ENCODE results near the gene OPA3. TPM values are rescaled to one million over a fixed set of nuclear protein-coding genes. Genes with fewer than 3 reads are reported as not detected.

The OPA3 gene
- total and polyA plus RNA-seq, 2 donors (not counting 1 experiment from before 2014, with no cell fraction given), result 7.3 to 11.2 TPM

- Histone ChIP-seq H4K20me1 (ENCODE audit: control insufficient read depth, insufficient read depth, low read length, poor library complexity, severe bottlenecking) (no peaks in the 10 kb centered on the region), H3K4me1 (ENCODE audit: control insufficient read depth in 2 of 2, insufficient read depth in 2 of 2, low read length in 2 of 2) (no peaks in the 10 kb centered on the region), H3K4me2 (replicated peaks; ENCODE audit: low read depth, low read length, poor library complexity, severe bottlenecking) (no peak overlapping the region), H3K36me3 (replicated peaks in 1 of 2; ENCODE audit: control extremely low read depth in 1 of 2, control insufficient read depth in 1 of 2, extremely low read depth in 1 of 2, insufficient read depth in 2 of 2, low read length in 1 of 2) (no peaks in the 10 kb centered on the region), H3K27me3 (replicated peaks in 1 of 4; ENCODE audit: control extremely low read depth in 1 of 4, control insufficient read depth in 3 of 4, insufficient read depth in 4 of 4, low read length in 3 of 4) (no peaks in the 10 kb centered on the region), H3K9me3 (ENCODE audit: control extremely low read depth in 1 of 3, control insufficient read depth in 2 of 3, insufficient read depth in 1 of 3, low read length in 2 of 3) (no peaks in the 10 kb centered on the region), H3K4me3 (ENCODE audit: control extremely low read depth in 1 of 5, extremely low read depth in 1 of 5, insufficient read depth in 1 of 5, low read depth in 2 of 5, low read length in 4 of 5) (no peak overlapping the region), H3K79me2 (ENCODE audit: control insufficient read depth, insufficient read depth, low read length) (peaks cover 47% of the 10 kb centered on the region), H2AFZ (ENCODE audit: insufficient read depth, low read depth, low read length, poor library complexity, severe bottlenecking) (no peak overlapping the region), H3K27ac (ENCODE audit: low read length in 2 of 2) (no peak overlapping the region), H3K9ac (ENCODE audit: low read length) (no peak overlapping the region)
- intact Hi-C loops (cut with micrococcal nuclease), result no loop called here
- POLR2A ChIA-PET, result no interaction called here
- no peak for DNase-seq
- TF ChIP-seq, protein P1, sequence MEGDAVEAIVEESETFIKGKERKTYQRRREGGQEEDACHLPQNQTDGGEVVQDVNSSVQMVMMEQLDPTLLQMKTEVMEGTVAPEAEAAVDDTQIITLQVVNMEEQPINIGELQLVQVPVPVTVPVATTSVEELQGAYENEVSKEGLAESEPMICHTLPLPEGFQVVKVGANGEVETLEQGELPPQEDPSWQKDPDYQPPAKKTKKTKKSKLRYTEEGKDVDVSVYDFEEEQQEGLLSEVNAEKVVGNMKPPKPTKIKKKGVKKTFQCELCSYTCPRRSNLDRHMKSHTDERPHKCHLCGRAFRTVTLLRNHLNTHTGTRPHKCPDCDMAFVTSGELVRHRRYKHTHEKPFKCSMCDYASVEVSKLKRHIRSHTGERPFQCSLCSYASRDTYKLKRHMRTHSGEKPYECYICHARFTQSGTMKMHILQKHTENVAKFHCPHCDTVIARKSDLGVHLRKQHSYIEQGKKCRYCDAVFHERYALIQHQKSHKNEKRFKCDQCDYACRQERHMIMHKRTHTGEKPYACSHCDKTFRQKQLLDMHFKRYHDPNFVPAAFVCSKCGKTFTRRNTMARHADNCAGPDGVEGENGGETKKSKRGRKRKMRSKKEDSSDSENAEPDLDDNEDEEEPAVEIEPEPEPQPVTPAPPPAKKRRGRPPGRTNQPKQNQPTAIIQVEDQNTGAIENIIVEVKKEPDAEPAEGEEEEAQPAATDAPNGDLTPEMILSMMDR (IDR thresholded peaks at IDR 0.05), result no peak
- TF ChIP-seq EZH2 (IDR thresholded peaks at IDR 0.05; ENCODE audit: borderline replicate concordance, insufficient read depth, low read depth, low read length, poor library complexity, severe bottlenecking), result no peak
- H3K4me3 Mint-ChIP-seq, result no peak overlapping the region
- no peaks in the 10 kb centered on the region for H3K27me3 Mint-ChIP-seq
- H3K27ac Mint-ChIP-seq, result no peak overlapping the region
- no peak for ATAC-seq (ENCODE audit: low read depth)
- CTCF ChIA-PET, result interaction anchor here (0.6 to 1.4 kb wide), 2 partner anchors 17 to 38 kb away, joined by 3 to 4 read pairs; no protein-coding TSS in a partner anchor
- no peaks in the 10 kb centered on the region for H3K9me3 Mint-ChIP-seq (ENCODE audit: insufficient read depth)
- peaks cover under 1% of the 10 kb centered on the region for H3K4me1 Mint-ChIP-seq
- no CpG with 5 or more reads among the region's 5 CpGs for WGBS (ENCODE audit: insufficient coverage)
These were observed 9.4 kb downstream of the OPA3 start for GRCh38 chr19:45575216-45575615.

GRCh38 chr19:45574526-45574925, 10.1 kb downstream of the OPA3 start:
- H3K4me1 Mint-ChIP-seq, result peaks cover 7% of the 10 kb centered on the region
- WGBS (ENCODE audit: insufficient coverage), result 92% methylated on average over 2 of the region's 4 CpGs
- no peak for TF ChIP-seq EZH2 (IDR thresholded peaks at IDR 0.05; ENCODE audit: borderline replicate concordance, insufficient read depth, low read depth, low read length, poor library complexity, severe bottlenecking)
- TF ChIP-seq, protein P1 (IDR thresholded peaks at IDR 0.05), result no peak
- Histone ChIP-seq H3K4me3 (ENCODE audit: control extremely low read depth in 1 of 5, extremely low read depth in 1 of 5, insufficient read depth in 1 of 5, low read depth in 2 of 5, low read length in 4 of 5) (no peak overlapping the region), H3K4me2 (replicated peaks; ENCODE audit: low read depth, low read length, poor library complexity, severe bottlenecking) (no peak overlapping the region), H3K9ac (ENCODE audit: low read length) (no peak overlapping the region), H3K27me3 (replicated peaks in 1 of 4; ENCODE audit: control extremely low read depth in 1 of 4, control insufficient read depth in 3 of 4, insufficient read depth in 4 of 4, low read length in 3 of 4) (no peaks in the 10 kb centered on the region), H3K36me3 (replicated peaks in 1 of 2; ENCODE audit: control extremely low read depth in 1 of 2, control insufficient read depth in 1 of 2, extremely low read depth in 1 of 2, insufficient read depth in 2 of 2, low read length in 1 of 2) (peaks cover 0 to 2% of the 10 kb centered on the region in 2 experiments), H3K4me1 (ENCODE audit: control insufficient read depth in 2 of 2, insufficient read depth in 2 of 2, low read length in 2 of 2) (peaks cover 0 to 6% of the 10 kb centered on the region in 2 donors), H4K20me1 (ENCODE audit: control insufficient read depth, insufficient read depth, low read length, poor library complexity, severe bottlenecking) (no peaks in the 10 kb centered on the region), H3K9me3 (ENCODE audit: control extremely low read depth in 1 of 3, control insufficient read depth in 2 of 3, insufficient read depth in 1 of 3, low read length in 2 of 3) (no peaks in the 10 kb centered on the region), H3K27ac (ENCODE audit: low read length in 2 of 2) (no peak overlapping the region), H2AFZ (ENCODE audit: insufficient read depth, low read depth, low read length, poor library complexity, severe bottlenecking) (no peak overlapping the region), H3K79me2 (ENCODE audit: control insufficient read depth, insufficient read depth, low read length) (peaks cover 50% of the 10 kb centered on the region)
- H3K9me3 Mint-ChIP-seq (ENCODE audit: insufficient read depth), result no peaks in the 10 kb centered on the region
- intact Hi-C loops (cut with micrococcal nuclease), result no loop called here
- ATAC-seq (ENCODE audit: low read depth) (no peak), DNase-seq (no peak)
- no peak overlapping the region for H3K27ac Mint-ChIP-seq
- H3K4me3 Mint-ChIP-seq, result no peak overlapping the region
- no peaks in the 10 kb centered on the region for H3K27me3 Mint-ChIP-seq
- ChIA-PET POLR2A (no interaction called here), CTCF (interaction anchor here (1.4 kb wide), 1 partner anchor 16 kb away, joined by 4 read pairs; no protein-coding TSS in a partner anchor)

Measured in B cell (primary cell).